Measurements from ENCODE around the gene TRIM62. TPM values are rescaled to one million over a fixed set of nuclear protein-coding genes. Genes with fewer than 3 reads are reported as not detected.

The TRIM62 gene
- total RNA-seq, 4 donors from 2014 or later: 4.0 to 9.0 (median 5.5) TPM

DNA sequence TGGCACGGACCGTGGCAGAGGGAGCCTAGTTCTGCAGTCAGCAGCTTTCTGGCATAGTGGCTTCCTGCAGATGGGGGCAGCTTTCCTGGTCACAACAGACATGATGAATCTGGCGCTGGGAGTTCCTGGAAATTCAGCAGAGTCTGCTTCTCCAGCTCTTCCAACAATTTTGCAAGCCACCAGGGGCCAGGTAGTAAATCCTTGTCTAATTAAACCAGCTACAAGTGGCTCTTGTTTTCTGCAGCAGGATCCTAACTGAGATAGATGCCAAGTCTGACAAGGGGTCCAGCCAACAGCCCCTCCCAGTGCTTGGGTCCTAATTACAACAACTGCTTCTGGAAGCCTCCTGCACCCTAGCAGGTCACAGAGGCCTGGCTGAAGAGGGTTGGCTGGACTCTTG is 35.8 kb downstream of the TRIM62 start:
- Histone ChIP-seq H3K4me3 (no peak overlapping the region), H3K4me1 (peaks cover 0 to 24% (median 9%) of the 10 kb centered on the region in 3 donors), H3K36me3 (peaks cover 0 to 50% of the 10 kb centered on the region in 2 donors), H3K9me3 (no peaks in the 10 kb centered on the region), H3K27ac (no peak overlapping the region), H3K27me3 (no peaks in the 10 kb centered on the region)
- WGBS, 2 donors (ENCODE audit: low coverage in 1 of 2): no CpG with 5 or more reads among the region's 3 CpGs
- ATAC-seq: no peak
- TF ChIP-seq POLR2AphosphoS5 (IDR thresholded peaks at IDR 0.05) (no peak), EP300 (IDR thresholded peaks at IDR 0.05) (no peak), POLR2A (IDR thresholded peaks at IDR 0.05) (no peak)
- TF ChIP-seq, protein P1, sequence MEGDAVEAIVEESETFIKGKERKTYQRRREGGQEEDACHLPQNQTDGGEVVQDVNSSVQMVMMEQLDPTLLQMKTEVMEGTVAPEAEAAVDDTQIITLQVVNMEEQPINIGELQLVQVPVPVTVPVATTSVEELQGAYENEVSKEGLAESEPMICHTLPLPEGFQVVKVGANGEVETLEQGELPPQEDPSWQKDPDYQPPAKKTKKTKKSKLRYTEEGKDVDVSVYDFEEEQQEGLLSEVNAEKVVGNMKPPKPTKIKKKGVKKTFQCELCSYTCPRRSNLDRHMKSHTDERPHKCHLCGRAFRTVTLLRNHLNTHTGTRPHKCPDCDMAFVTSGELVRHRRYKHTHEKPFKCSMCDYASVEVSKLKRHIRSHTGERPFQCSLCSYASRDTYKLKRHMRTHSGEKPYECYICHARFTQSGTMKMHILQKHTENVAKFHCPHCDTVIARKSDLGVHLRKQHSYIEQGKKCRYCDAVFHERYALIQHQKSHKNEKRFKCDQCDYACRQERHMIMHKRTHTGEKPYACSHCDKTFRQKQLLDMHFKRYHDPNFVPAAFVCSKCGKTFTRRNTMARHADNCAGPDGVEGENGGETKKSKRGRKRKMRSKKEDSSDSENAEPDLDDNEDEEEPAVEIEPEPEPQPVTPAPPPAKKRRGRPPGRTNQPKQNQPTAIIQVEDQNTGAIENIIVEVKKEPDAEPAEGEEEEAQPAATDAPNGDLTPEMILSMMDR (IDR thresholded peaks at IDR 0.05): no peak

DNA sequence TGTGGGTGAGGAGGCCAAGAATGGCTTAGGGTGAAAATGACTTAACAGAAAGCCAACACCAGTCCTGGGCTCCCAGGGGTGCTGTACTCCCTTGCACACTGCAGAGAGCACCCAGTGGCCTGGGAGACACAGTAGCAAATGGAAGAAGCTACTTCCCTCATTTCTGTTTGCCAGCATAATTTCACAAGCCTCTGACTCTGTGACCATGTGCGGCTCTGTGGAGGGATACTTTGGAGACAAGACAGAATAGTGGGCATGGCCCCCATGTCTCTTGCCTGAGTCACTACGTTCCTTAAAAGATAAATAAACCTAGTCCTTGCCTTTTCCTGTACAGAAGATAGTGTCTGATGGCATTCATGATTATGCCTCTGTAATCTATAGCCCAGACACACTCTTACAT is 38.1 kb downstream of the TRIM62 start:
- H3K36me3 ChIP-seq: peaks cover 0 to 42% of the 10 kb centered on the region in 2 donors
- H3K4me1 ChIP-seq: peaks cover 0 to 27% (median 9%) of the 10 kb centered on the region in 3 donors
- TF ChIP-seq EP300 (IDR thresholded peaks at IDR 0.05) (no peak), POLR2AphosphoS5 (IDR thresholded peaks at IDR 0.05) (no peak), POLR2A (IDR thresholded peaks at IDR 0.05) (no peak)
- TF ChIP-seq, protein P1 (IDR thresholded peaks at IDR 0.05): no peak
- WGBS, 2 donors (ENCODE audit: low coverage in 1 of 2): 38 to 50% methylated on average over 2 of the region's 2 CpGs
- H3K27me3 ChIP-seq: no peaks in the 10 kb centered on the region
- H3K27ac ChIP-seq: peak overlapping the region in 1 of 4 donors; percentile 33
- no peak for ATAC-seq
- H3K4me3 ChIP-seq: no peak overlapping the region
- no peaks in the 10 kb centered on the region for H3K9me3 ChIP-seq

GRCh38 chr1:33143176-33143575 is 38.7 kb downstream of the TRIM62 start:
- ATAC-seq: no peak
- Histone ChIP-seq H3K4me3 (no peak overlapping the region), H3K4me1 (peaks cover 0 to 27% (median 9%) of the 10 kb centered on the region in 3 donors), H3K9me3 (no peaks in the 10 kb centered on the region), H3K27me3 (no peaks in the 10 kb centered on the region), H3K27ac (peak overlapping the region in 2 of 4 donors; percentile 33 to 51), H3K36me3 (peaks cover 0 to 41% of the 10 kb centered on the region in 2 donors)
- TF ChIP-seq, protein P1 (IDR thresholded peaks at IDR 0.05): no peak
- TF ChIP-seq POLR2AphosphoS5 (IDR thresholded peaks at IDR 0.05) (no peak), EP300 (IDR thresholded peaks at IDR 0.05) (no peak), POLR2A (IDR thresholded peaks at IDR 0.05) (no peak)
- 34 to 47% methylated on average over 2 to 4 of the region's 4 CpGs for WGBS, 2 donors (ENCODE audit: low coverage in 1 of 2)

GRCh38 chr1:33142483-33143064 is 39.3 kb downstream of the TRIM62 start:
- H3K27ac ChIP-seq: peak overlapping the region in 2 of 4 donors; percentile 2 to 51
- peak; percentile 45 for ATAC-seq
- 40 to 69% methylated on average over 1 to 3 of the region's 7 CpGs for WGBS, 2 donors (ENCODE audit: low coverage in 1 of 2)

More at GRCh38 chr1:33142483-33143064, 39.3 kb downstream of the TRIM62 start:
- Histone ChIP-seq H3K27me3 (no peaks in the 10 kb centered on the region), H3K9me3 (no peaks in the 10 kb centered on the region), H3K36me3 (peaks cover 0 to 35% of the 10 kb centered on the region in 2 donors), H3K4me3 (no peak overlapping the region), H3K4me1 (peaks cover 0 to 27% (median 9%) of the 10 kb centered on the region in 3 donors)
- no peak for TF ChIP-seq POLR2A (IDR thresholded peaks at IDR 0.05)
- TF ChIP-seq EP300 (IDR thresholded peaks at IDR 0.05): no peak
- TF ChIP-seq POLR2AphosphoS5 (IDR thresholded peaks at IDR 0.05): no peak
- TF ChIP-seq, protein P1 (IDR thresholded peaks at IDR 0.05): no peak

Measured in gastroesophageal sphincter (tissue), 4 donors.